Natural killer cell (primary cell): ENCODE results near the gene OCRL. TPM values are rescaled to one million over a fixed set of nuclear protein-coding genes. Genes with fewer than 3 reads are reported as not detected.
"Not testable (repeated sequence)": the region's sequence is repeated elsewhere in the genome, so short reads cannot be mapped to it uniquely, and the experiment has no call there.

Experiments used
- ATAC-seq, 3 donors: fragments of 150-1000 bp in 2 of 3; fragments of 200-7000 bp in 1 of 3; cut with Tn5 transposase; 1 replicate in 1 of 3; 2 replicates in 2 of 3; pipeline ENCODE4 v1.10.0; 2021; ENCODE audit warnings: mild to moderate bottlenecking in 2 of 3, moderate library complexity in 2 of 3
- DNase-seq, 2 donors: peaks; one replicate each; pipeline versions ENCODE4 v3.0.0 to v3.0.0-alpha.2; 2013 to 2021; ENCODE audit warnings: mixed read lengths in 1 of 2
- H3K27ac ChIP-seq: one replicate; pipeline ENCODE4 v1.5.1; 2013; ENCODE audit warnings: mild to moderate bottlenecking, low read length
- H3K27me3 ChIP-seq: one replicate; pipeline ENCODE4 v1.6.1; 2013; ENCODE audit warnings: low read length; ENCODE audit not compliant: control insufficient read depth, insufficient read depth
- H3K36me3 ChIP-seq: one replicate; pipeline ENCODE4 v1.6.1; 2013; ENCODE audit warnings: low read length; ENCODE audit not compliant: control insufficient read depth, insufficient read depth
- H3K4me1 ChIP-seq: one replicate; pipeline ENCODE4 v1.6.1; 2013; ENCODE audit warnings: low read length; ENCODE audit not compliant: control insufficient read depth, insufficient read depth
- H3K4me3 ChIP-seq: one replicate; pipeline ENCODE4 v1.5.1; 2013; ENCODE audit warnings: low read length
- H3K9me3 ChIP-seq: one replicate; pipeline ENCODE4 v1.6.1; 2013; ENCODE audit warnings: low read length; ENCODE audit not compliant: control insufficient read depth, insufficient read depth
- H3K27ac Mint-ChIP-seq, 2 donors: one replicate each; pipeline ENCODE4 v1.8.0; 2022; ENCODE audit warnings: mild to moderate bottlenecking in 2 of 2, mixed read lengths in 2 of 2, moderate library complexity in 1 of 2
- H3K27me3 Mint-ChIP-seq, 2 donors: one replicate each; pipeline ENCODE4 v1.8.0; 2022; ENCODE audit warnings: low read depth in 2 of 2, mixed read lengths in 2 of 2
- H3K36me3 Mint-ChIP-seq: one replicate; pipeline ENCODE4 v1.8.0; 2022; ENCODE audit warnings: mixed read lengths
- H3K4me1 Mint-ChIP-seq, 2 donors: one replicate each; pipeline ENCODE4 v1.8.0; 2022; ENCODE audit warnings: mixed read lengths in 2 of 2
- H3K4me3 Mint-ChIP-seq: one replicate; pipeline ENCODE4 v1.8.0; 2022; ENCODE audit warnings: mild to moderate bottlenecking, moderate library complexity, mixed read lengths
- H3K9me3 Mint-ChIP-seq, 2 donors: one replicate each; pipeline ENCODE4 v1.8.0; 2022; ENCODE audit warnings: mixed read lengths in 2 of 2
- CTCF ChIP-seq: fragments of 200-600 bp; IDR thresholded peaks from one replicate; pipeline ENCODE4 v1.8.0; 2022; ENCODE audit warnings: antibody characterized with exemption
- WGBS: methylation state at CpG from one replicate; pipeline ENCODE4 v1.1.7; 2013; ENCODE audit warnings: missing lambda C conversion rate; ENCODE audit not compliant: insufficient coverage; 5-methylcytosine and 5-hydroxymethylcytosine counted together
- intact Hi-C: fragments of 100-400 bp; cut with micrococcal nuclease; formaldehyde crosslinking; loops from one replicate; pipeline ENCODE4 v1.14.2; 2022
- total RNA-seq, 4 donors: library from RNA; stranded (reverse); fragments of 120-200 nt in 1 of 4; gene quantifications; one replicate each; pipeline versions ENCODE4 v1.2.3 to v1.2.4, GENCODE V29; 2013 to 2022

Gene OCRL
- total RNA-seq, 3 donors from 2014 or later (not counting 1 experiment from before 2014, with no cell fraction given): 1.0 to 2.2 (median 1.8) TPM

GRCh38 chrX:129566073-129566472 is 26.0 kb downstream of the OCRL start:
- Mint-ChIP-seq H3K36me3 (no peaks in the 10 kb centered on the region), H3K9me3 (no peaks in the 10 kb centered on the region), H3K4me3 (no peak overlapping the region), H3K27ac (no peak overlapping the region), H3K27me3 (no peaks in the 10 kb centered on the region), H3K4me1 (peaks cover 8% of the 10 kb centered on the region in 2 donors)
- no peaks in the 10 kb centered on the region for H3K27me3 ChIP-seq
- H3K4me3 ChIP-seq: no peak overlapping the region
- H3K36me3 ChIP-seq: no peaks in the 10 kb centered on the region
- ATAC-seq: no peak
- no peak for TF ChIP-seq CTCF
- intact Hi-C loops: no loop called here
- H3K4me1 ChIP-seq: no peaks in the 10 kb centered on the region
- no peak overlapping the region for H3K27ac ChIP-seq
- H3K9me3 ChIP-seq: no peaks in the 10 kb centered on the region
- DNase-seq: no peak
- WGBS: no CpG with 5 or more reads among the region's 1 CpG

GRCh38 chrX:129568349-129568748 is 28.3 kb downstream of the OCRL start:
- H3K4me1 Mint-ChIP-seq: peaks cover 8% of the 10 kb centered on the region in 2 donors
- H3K27me3 ChIP-seq: no peaks in the 10 kb centered on the region
- no peak overlapping the region for H3K4me3 ChIP-seq
- TF ChIP-seq CTCF: no peak
- no peak for ATAC-seq
- H3K36me3 Mint-ChIP-seq: no peaks in the 10 kb centered on the region
- no peak overlapping the region for H3K27ac ChIP-seq
- H3K27ac Mint-ChIP-seq: no peak overlapping the region
- H3K36me3 ChIP-seq: no peaks in the 10 kb centered on the region
- no peak overlapping the region for H3K4me3 Mint-ChIP-seq
- H3K27me3 Mint-ChIP-seq: no peaks in the 10 kb centered on the region
- no peaks in the 10 kb centered on the region for H3K9me3 ChIP-seq
- intact Hi-C loops: no loop called here
- 89% methylated on average over 2 of the region's 3 CpGs for WGBS
- no peaks in the 10 kb centered on the region for H3K4me1 ChIP-seq
- no peaks in the 10 kb centered on the region for H3K9me3 Mint-ChIP-seq
- no peak for DNase-seq

- no peak for TF ChIP-seq CTCF
- Mint-ChIP-seq H3K9me3 (no peaks in the 10 kb centered on the region), H3K4me1 (no peaks in the 10 kb centered on the region), H3K27ac (no peak overlapping the region), H3K4me3 (no peak overlapping the region), H3K36me3 (no peaks in the 10 kb centered on the region), H3K27me3 (no peaks in the 10 kb centered on the region)
- H3K4me3 ChIP-seq: no peak overlapping the region
- no peaks in the 10 kb centered on the region for H3K36me3 ChIP-seq
- H3K27me3 ChIP-seq: no peaks in the 10 kb centered on the region
- H3K9me3 ChIP-seq: no peaks in the 10 kb centered on the region
- DNase-seq (no peak), ATAC-seq (no peak)
- H3K27ac ChIP-seq: no peak overlapping the region
- intact Hi-C loops: no loop called here
- no CpG with 5 or more reads among the region's 2 CpGs for WGBS
- H3K4me1 ChIP-seq: no peaks in the 10 kb centered on the region
These were observed 32.4 kb downstream of the OCRL start for GRCh38 chrX:129572422-129572821.

GRCh38 chrX:129573652-129574051 is 33.6 kb downstream of the OCRL start:
- H3K4me1 Mint-ChIP-seq, DNase-seq, H3K36me3 Mint-ChIP-seq, H3K36me3 ChIP-seq, H3K27ac ChIP-seq, H3K27ac Mint-ChIP-seq, ATAC-seq, H3K4me1 ChIP-seq, H3K4me3 ChIP-seq, H3K9me3 Mint-ChIP-seq, H3K9me3 ChIP-seq, H3K27me3 ChIP-seq, H3K27me3 Mint-ChIP-seq, intact Hi-C loops, H3K4me3 Mint-ChIP-seq: not testable (repeated sequence)
- 100% methylated on average over 2 of the region's 4 CpGs for WGBS
